Measurements from ENCODE around the gene TRIM63. TPM values are rescaled to one million over a fixed set of nuclear protein-coding genes. Genes with fewer than 3 reads are reported as not detected.

TRIM63 gene
- total and polyA plus RNA-seq, 9 of the 15 experiments (the other 6 are each of a cell fraction or from before 2014, with no cell fraction given): 0.08 to 0.57 (median 0.36) TPM

- TF ChIP-seq, protein P1, sequence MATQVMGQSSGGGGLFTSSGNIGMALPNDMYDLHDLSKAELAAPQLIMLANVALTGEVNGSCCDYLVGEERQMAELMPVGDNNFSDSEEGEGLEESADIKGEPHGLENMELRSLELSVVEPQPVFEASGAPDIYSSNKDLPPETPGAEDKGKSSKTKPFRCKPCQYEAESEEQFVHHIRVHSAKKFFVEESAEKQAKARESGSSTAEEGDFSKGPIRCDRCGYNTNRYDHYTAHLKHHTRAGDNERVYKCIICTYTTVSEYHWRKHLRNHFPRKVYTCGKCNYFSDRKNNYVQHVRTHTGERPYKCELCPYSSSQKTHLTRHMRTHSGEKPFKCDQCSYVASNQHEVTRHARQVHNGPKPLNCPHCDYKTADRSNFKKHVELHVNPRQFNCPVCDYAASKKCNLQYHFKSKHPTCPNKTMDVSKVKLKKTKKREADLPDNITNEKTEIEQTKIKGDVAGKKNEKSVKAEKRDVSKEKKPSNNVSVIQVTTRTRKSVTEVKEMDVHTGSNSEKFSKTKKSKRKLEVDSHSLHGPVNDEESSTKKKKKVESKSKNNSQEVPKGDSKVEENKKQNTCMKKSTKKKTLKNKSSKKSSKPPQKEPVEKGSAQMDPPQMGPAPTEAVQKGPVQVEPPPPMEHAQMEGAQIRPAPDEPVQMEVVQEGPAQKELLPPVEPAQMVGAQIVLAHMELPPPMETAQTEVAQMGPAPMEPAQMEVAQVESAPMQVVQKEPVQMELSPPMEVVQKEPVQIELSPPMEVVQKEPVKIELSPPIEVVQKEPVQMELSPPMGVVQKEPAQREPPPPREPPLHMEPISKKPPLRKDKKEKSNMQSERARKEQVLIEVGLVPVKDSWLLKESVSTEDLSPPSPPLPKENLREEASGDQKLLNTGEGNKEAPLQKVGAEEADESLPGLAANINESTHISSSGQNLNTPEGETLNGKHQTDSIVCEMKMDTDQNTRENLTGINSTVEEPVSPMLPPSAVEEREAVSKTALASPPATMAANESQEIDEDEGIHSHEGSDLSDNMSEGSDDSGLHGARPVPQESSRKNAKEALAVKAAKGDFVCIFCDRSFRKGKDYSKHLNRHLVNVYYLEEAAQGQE (IDR thresholded peaks at IDR 0.05; ENCODE audit: borderline replicate concordance): no peak
- TF ChIP-seq, protein P1 (CRISPR knock-in tag; IDR thresholded peaks at IDR 0.05; ENCODE audit: low read depth): peak; percentile 53; the same call in 1 of the 2 replicates
- TF ChIP-seq, protein P2, sequence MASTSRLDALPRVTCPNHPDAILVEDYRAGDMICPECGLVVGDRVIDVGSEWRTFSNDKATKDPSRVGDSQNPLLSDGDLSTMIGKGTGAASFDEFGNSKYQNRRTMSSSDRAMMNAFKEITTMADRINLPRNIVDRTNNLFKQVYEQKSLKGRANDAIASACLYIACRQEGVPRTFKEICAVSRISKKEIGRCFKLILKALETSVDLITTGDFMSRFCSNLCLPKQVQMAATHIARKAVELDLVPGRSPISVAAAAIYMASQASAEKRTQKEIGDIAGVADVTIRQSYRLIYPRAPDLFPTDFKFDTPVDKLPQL (IDR thresholded peaks at IDR 0.05; ENCODE audit: extremely low read depth, insufficient read length): no peak
- TF ChIP-seq CBX8 (IDR thresholded peaks at IDR 0.05; ENCODE audit: borderline replicate concordance, extremely low read depth, low read depth, low read length, poor library complexity, severe bottlenecking) (no peak), FOXJ3 (CRISPR knock-in tag; IDR thresholded peaks at IDR 0.05) (no peak), ZBTB8A (IDR thresholded peaks at IDR 0.05; ENCODE audit: partially characterized antibody) (no peak)
These were observed 26.7 kb upstream of the TRIM63 start (continued) for GRCh38 chr1:26094076-26094669.
